ENCODE data around the gene PSME1. TPM values are rescaled to one million over a fixed set of nuclear protein-coding genes. Genes with fewer than 3 reads are reported as not detected.

The PSME1 gene
- total and polyA plus RNA-seq, 3 experiments from 2014 or later = 343 to 1,041 (median 347) TPM

Other genes with a start within 250 kb of the PSME1 start
Only the 30 nearest of the 31 such genes appear.
- gene DHRS4, start 182.4 kb upstream of the PSME1 start, total RNA-seq = 10 to 100 TPM; 24.0 to 25.2 TPM
- gene DHRS4, start 182.4 kb upstream of the PSME1 start, polyA plus RNA-seq = 42.0 TPM
- 10 to 100 TPM; 21.1 to 23.4 TPM for gene DHRS4L2, start 147.3 kb upstream of the PSME1 start, total RNA-seq
- 18.4 TPM for gene DHRS4L2, start 147.3 kb upstream of the PSME1 start, polyA plus RNA-seq
- gene CARMIL3, start 84.2 kb upstream of the PSME1 start, total RNA-seq = 1 to 10 TPM; 1.2 to 1.5 TPM
- 0.14 TPM for gene CARMIL3, start 84.2 kb upstream of the PSME1 start, polyA plus RNA-seq
- gene CPNE6, start 64.6 kb upstream of the PSME1 start, total RNA-seq = not detected
- not detected for gene CPNE6, start 64.6 kb upstream of the PSME1 start, polyA plus RNA-seq
- gene PCK2, start 41.9 kb upstream of the PSME1 start, total RNA-seq = 10 to 100 TPM; 79.6 to 88.3 TPM
- gene PCK2, start 41.9 kb upstream of the PSME1 start, polyA plus RNA-seq = 16.9 TPM
- 10 to 100 TPM; 69.0 to 72.4 TPM for gene DCAF11, start 21.4 kb upstream of the PSME1 start, total RNA-seq
- gene DCAF11, start 21.4 kb upstream of the PSME1 start, polyA plus RNA-seq = 83.9 TPM
- 1 to 10 TPM; 1.5 to 1.6 TPM for gene NRL, start 21.2 kb upstream of the PSME1 start, total RNA-seq
- gene NRL, start 21.2 kb upstream of the PSME1 start, polyA plus RNA-seq = 1.5 TPM
- 1 to 10 TPM in 1 of 2 experiments, under 1 TPM in 1; 0.58 to 1.1 TPM for gene FITM1, start 5.5 kb upstream of the PSME1 start, total RNA-seq
- gene FITM1, start 5.5 kb upstream of the PSME1 start, polyA plus RNA-seq = not detected
- gene EMC9, start 5.4 kb downstream of the PSME1 start, total RNA-seq = 10 to 100 TPM; 28.1 to 30.2 TPM
- 15.0 TPM for gene EMC9, start 5.4 kb downstream of the PSME1 start, polyA plus RNA-seq
- 100 to 1,000 TPM; 368 to 376 TPM for gene PSME2, start 10.4 kb downstream of the PSME1 start, total RNA-seq
- gene PSME2, start 10.4 kb downstream of the PSME1 start, polyA plus RNA-seq = 534 TPM
- gene RNF31, start 11.3 kb downstream of the PSME1 start, total RNA-seq = 10 to 100 TPM; 85.9 TPM
- gene RNF31, start 11.3 kb downstream of the PSME1 start, polyA plus RNA-seq = 71.5 TPM
- 10 to 100 TPM; 62.0 to 68.6 TPM for gene IRF9, start 25.1 kb downstream of the PSME1 start, total RNA-seq
- 91.7 TPM for gene IRF9, start 25.1 kb downstream of the PSME1 start, polyA plus RNA-seq
- gene REC8, start 35.9 kb downstream of the PSME1 start, total RNA-seq = 10 to 100 TPM; 24.5 to 26.7 TPM
- 10.0 TPM for gene REC8, start 35.9 kb downstream of the PSME1 start, polyA plus RNA-seq
- gene IPO4, start 52.6 kb downstream of the PSME1 start, total RNA-seq = 100 to 1,000 TPM; 164 to 172 TPM
- gene IPO4, start 52.6 kb downstream of the PSME1 start, polyA plus RNA-seq = 20.9 TPM
- 10 to 100 TPM; 31.3 to 34.0 TPM for gene TM9SF1, start 59.2 kb downstream of the PSME1 start, total RNA-seq
- gene TM9SF1, start 59.2 kb downstream of the PSME1 start, polyA plus RNA-seq = 30.0 TPM
- under 1 TPM; 0.26 to 0.44 TPM for gene TSSK4, start 69.5 kb downstream of the PSME1 start, total RNA-seq
- gene TSSK4, start 69.5 kb downstream of the PSME1 start, polyA plus RNA-seq = 1.2 TPM
- 10 to 100 TPM; 86.4 to 87.6 TPM for gene CHMP4A, start 77.3 kb downstream of the PSME1 start, total RNA-seq
- gene CHMP4A, start 77.3 kb downstream of the PSME1 start, polyA plus RNA-seq = 159 TPM
- gene MDP1, start 79.9 kb downstream of the PSME1 start, total RNA-seq = 10 to 100 TPM; 15.5 to 16.2 TPM
- gene MDP1, start 79.9 kb downstream of the PSME1 start, polyA plus RNA-seq = 25.8 TPM
- 100 to 1,000 TPM; 232 to 240 TPM for gene NEDD8, start 96.2 kb downstream of the PSME1 start, total RNA-seq
- 364 TPM for gene NEDD8, start 96.2 kb downstream of the PSME1 start, polyA plus RNA-seq
- 10 to 100 TPM; 43.6 to 48.6 TPM for gene GMPR2, start 96.7 kb downstream of the PSME1 start, total RNA-seq
- 96.8 TPM for gene GMPR2, start 96.7 kb downstream of the PSME1 start, polyA plus RNA-seq
- 100 to 1,000 TPM; 101 to 106 TPM for gene TINF2, start 106.4 kb downstream of the PSME1 start, total RNA-seq
- gene TINF2, start 106.4 kb downstream of the PSME1 start, polyA plus RNA-seq = 161 TPM
- 1 to 10 TPM; 3.2 to 3.7 TPM for gene TGM1, start 127.0 kb downstream of the PSME1 start, total RNA-seq
- not detected for gene TGM1, start 127.0 kb downstream of the PSME1 start, polyA plus RNA-seq
- 10 to 100 TPM; 41.0 to 41.8 TPM for gene RABGGTA, start 135.4 kb downstream of the PSME1 start, total RNA-seq
- 37.7 TPM for gene RABGGTA, start 135.4 kb downstream of the PSME1 start, polyA plus RNA-seq
- 1 to 10 TPM; 9.3 to 9.8 TPM for gene DHRS1, start 163.6 kb downstream of the PSME1 start, total RNA-seq
- 34.8 TPM for gene DHRS1, start 163.6 kb downstream of the PSME1 start, polyA plus RNA-seq
- gene NOP9, start 163.7 kb downstream of the PSME1 start, total RNA-seq = 10 to 100 TPM; 44.1 to 47.1 TPM
- 2.1 TPM for gene NOP9, start 163.7 kb downstream of the PSME1 start, polyA plus RNA-seq
- 10 to 100 TPM; 12.4 to 12.7 TPM for gene CIDEB, start 171.8 kb downstream of the PSME1 start, total RNA-seq
- 27.5 TPM for gene CIDEB, start 171.8 kb downstream of the PSME1 start, polyA plus RNA-seq
- gene LTB4R2, start 173.9 kb downstream of the PSME1 start, total RNA-seq = 1 to 10 TPM; 8.3 to 8.7 TPM
- 2.6 TPM for gene LTB4R2, start 173.9 kb downstream of the PSME1 start, polyA plus RNA-seq
- gene LTB4R, start 175.3 kb downstream of the PSME1 start, total RNA-seq = 10 to 100 TPM in 1 of 2 experiments, 1 to 10 TPM in 1; 9.8 to 12.3 TPM
- 10.3 TPM for gene LTB4R, start 175.3 kb downstream of the PSME1 start, polyA plus RNA-seq
- gene ADCY4, start 198.9 kb downstream of the PSME1 start, total RNA-seq = 1 to 10 TPM in 1 of 2 experiments, under 1 TPM in 1; 0.84 to 1.5 TPM
- 0.64 TPM for gene ADCY4, start 198.9 kb downstream of the PSME1 start, polyA plus RNA-seq
- gene RIPK3, start 203.8 kb downstream of the PSME1 start, total RNA-seq = 10 to 100 TPM; 11.6 to 12.5 TPM
- 15.4 TPM for gene RIPK3, start 203.8 kb downstream of the PSME1 start, polyA plus RNA-seq